ENCODE measurements around the gene SPINK2. TPM values are rescaled to one million over a fixed set of nuclear protein-coding genes. Genes with fewer than 3 reads are reported as not detected.
A peak's percentile ranks its signal among the peaks of the same experiment; 100 is the strongest.

The SPINK2 gene
- total RNA-seq, result not detected in 2 replicates

DNA sequence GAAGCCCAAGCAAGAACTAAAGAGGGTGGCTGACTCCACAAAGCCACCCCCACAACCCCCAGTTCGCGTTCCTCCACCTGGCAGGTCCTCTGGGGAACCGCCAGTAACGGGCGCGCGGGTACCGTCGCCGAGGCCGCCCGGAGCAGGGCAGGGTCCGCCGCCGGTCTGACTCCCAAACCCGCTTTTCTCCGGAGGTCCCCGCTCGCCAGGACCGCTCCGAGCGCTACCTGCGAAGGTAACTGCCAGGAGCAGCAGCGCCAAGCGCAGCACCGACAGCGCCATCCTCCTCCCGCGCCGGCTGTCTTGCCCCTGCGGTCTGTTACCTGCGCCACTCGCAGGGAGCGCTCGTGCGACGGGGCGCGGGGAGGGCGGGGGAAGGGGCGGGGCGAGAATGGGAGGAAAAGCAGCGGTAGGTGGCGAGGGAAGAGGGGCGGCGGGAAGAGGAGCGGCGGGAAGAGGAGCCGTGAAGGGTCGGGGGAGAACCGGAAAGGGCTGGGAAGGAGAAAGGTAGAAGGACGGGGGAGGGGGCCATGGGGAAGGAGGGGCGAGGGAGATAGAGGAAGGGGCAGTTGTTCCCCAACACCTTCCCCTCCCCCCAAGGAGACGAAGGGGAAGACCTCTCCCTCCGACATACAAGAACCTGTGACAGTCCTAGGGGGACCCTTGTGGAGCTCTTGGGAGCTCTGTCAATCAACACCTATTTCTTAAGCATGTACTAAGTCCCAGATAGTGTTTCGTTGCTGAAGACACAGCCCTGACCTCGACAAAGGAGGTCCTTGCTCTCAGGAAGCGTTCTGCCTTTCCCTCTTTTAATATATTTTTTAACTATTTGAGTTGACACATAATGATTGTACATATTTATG lies at the start of gene SPINK2:
SPINK2 (minus strand) TSS at position 321 of the 863 bp plus-strand sequence; CDS start at position 282, 39 bp downstream.
- no peak for DNase-seq (ENCODE audit: low read depth)
- H3K4me3 ChIP-seq (ENCODE audit: low read depth, low read length), result peak within 1 kb of the TSS; percentile 58
- TF ChIP-seq, protein P1, sequence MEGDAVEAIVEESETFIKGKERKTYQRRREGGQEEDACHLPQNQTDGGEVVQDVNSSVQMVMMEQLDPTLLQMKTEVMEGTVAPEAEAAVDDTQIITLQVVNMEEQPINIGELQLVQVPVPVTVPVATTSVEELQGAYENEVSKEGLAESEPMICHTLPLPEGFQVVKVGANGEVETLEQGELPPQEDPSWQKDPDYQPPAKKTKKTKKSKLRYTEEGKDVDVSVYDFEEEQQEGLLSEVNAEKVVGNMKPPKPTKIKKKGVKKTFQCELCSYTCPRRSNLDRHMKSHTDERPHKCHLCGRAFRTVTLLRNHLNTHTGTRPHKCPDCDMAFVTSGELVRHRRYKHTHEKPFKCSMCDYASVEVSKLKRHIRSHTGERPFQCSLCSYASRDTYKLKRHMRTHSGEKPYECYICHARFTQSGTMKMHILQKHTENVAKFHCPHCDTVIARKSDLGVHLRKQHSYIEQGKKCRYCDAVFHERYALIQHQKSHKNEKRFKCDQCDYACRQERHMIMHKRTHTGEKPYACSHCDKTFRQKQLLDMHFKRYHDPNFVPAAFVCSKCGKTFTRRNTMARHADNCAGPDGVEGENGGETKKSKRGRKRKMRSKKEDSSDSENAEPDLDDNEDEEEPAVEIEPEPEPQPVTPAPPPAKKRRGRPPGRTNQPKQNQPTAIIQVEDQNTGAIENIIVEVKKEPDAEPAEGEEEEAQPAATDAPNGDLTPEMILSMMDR (IDR thresholded peaks at IDR 0.05; ENCODE audit: insufficient read depth, low read depth, low read length), result no peak

GRCh38 chr4:56870946-56871345 lies 49.4 kb upstream of the SPINK2 start:
- no peak overlapping the region for H3K4me3 ChIP-seq (ENCODE audit: low read depth, low read length)
- DNase-seq (ENCODE audit: low read depth), result peak; percentile 16
- TF ChIP-seq, protein P1 (IDR thresholded peaks at IDR 0.05; ENCODE audit: insufficient read depth, low read depth, low read length), result no peak

- no peak for DNase-seq (ENCODE audit: low read depth)
- TF ChIP-seq, protein P1 (IDR thresholded peaks at IDR 0.05; ENCODE audit: insufficient read depth, low read depth, low read length), result no peak
- no peak overlapping the region for H3K4me3 ChIP-seq (ENCODE audit: low read depth, low read length)
Measured at GRCh38 chr4:56863441-56864139, 42.1 kb upstream of the SPINK2 start.

GRCh38 chr4:56861360-56861759 lies 39.9 kb upstream of the SPINK2 start:
- no peak for DNase-seq (ENCODE audit: low read depth)
- no peak overlapping the region for H3K4me3 ChIP-seq (ENCODE audit: low read depth, low read length)
- TF ChIP-seq, protein P1 (IDR thresholded peaks at IDR 0.05; ENCODE audit: insufficient read depth, low read depth, low read length), result no peak

DNA sequence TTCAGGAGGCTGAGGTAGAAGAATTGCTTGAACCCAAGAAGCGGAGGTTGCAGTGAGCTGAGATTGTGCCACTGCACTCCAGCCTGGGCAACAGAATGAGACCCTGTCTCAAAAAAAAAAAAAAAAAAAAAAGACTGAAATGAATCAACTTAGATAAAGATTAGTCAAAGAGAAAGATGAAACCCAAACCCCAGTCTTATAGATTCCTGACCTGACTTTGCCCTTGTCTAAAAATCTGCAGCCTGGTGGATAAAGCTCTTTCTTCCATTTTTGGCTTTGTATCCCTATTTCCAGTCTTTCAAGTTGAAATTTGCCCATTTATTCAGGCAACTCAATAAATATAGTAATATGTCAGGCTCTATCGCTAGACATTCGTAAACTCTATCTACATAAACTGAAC lies 39.3 kb upstream of the SPINK2 start:
- no peak overlapping the region for H3K4me3 ChIP-seq (ENCODE audit: low read depth, low read length)
- TF ChIP-seq, protein P1 (IDR thresholded peaks at IDR 0.05; ENCODE audit: insufficient read depth, low read depth, low read length), result no peak
- no peak for DNase-seq (ENCODE audit: low read depth)

- DNase-seq (ENCODE audit: low read depth), result no peak
- TF ChIP-seq, protein P1 (IDR thresholded peaks at IDR 0.05; ENCODE audit: insufficient read depth, low read depth, low read length), result no peak
- H3K4me3 ChIP-seq (ENCODE audit: low read depth, low read length), result no peak overlapping the region
Measured at GRCh38 chr4:56859841-56860240, 38.3 kb upstream of the SPINK2 start.
